ENCODE data around the gene MRTO4.
"Not testable (repeated sequence)": the region's sequence is repeated elsewhere in the genome, so short reads cannot be mapped to it uniquely, and the experiment has no call there.

Gene MRTO4

GRCh38 chr1:19229229-19229628 is 22.4 kb upstream of the MRTO4 start:
- no peak for DNase-seq

GRCh38 chr1:19229828-19230325 is 21.7 kb upstream of the MRTO4 start:
- no peak for DNase-seq

GRCh38 chr1:19231736-19232523 is 19.7 kb upstream of the MRTO4 start:
- DNase-seq: not testable (repeated sequence)

GRCh38 chr1:19232524-19232846 is 19.1 kb upstream of the MRTO4 start:
- DNase-seq: no peak

GRCh38 chr1:19234224-19234623 is 17.4 kb upstream of the MRTO4 start:
- DNase-seq: no peak

GRCh38 chr1:19239876-19240275 is 11.7 kb upstream of the MRTO4 start:
- DNase-seq: no peak

GRCh38 chr1:19240673-19241538 is 10.7 kb upstream of the MRTO4 start:
- DNase-seq: peak; percentile 11

- no peak for DNase-seq
These were observed 838 bp upstream of the MRTO4 start for GRCh38 chr1:19250629-19251304.

GRCh38 chr1:19254416-19254815 is 2.8 kb downstream of the MRTO4 start:
- DNase-seq: no peak

- no peak for DNase-seq
These were observed 3.7 kb downstream of the MRTO4 start for GRCh38 chr1:19255288-19255687.

GRCh38 chr1:19256301-19256700 is 4.7 kb downstream of the MRTO4 start:
- not testable (repeated sequence) for DNase-seq

- DNase-seq: no peak
These were observed 5.7 kb downstream of the MRTO4 start for GRCh38 chr1:19257178-19257914.

GRCh38 chr1:19258353-19258752 is 6.7 kb downstream of the MRTO4 start:
- DNase-seq: no peak

GRCh38 chr1:19260211-19261138 is 8.9 kb downstream of the MRTO4 start:
- no peak for DNase-seq

- no peak for DNase-seq
These were observed 10.4 kb downstream of the MRTO4 start for GRCh38 chr1:19262047-19262446.

GRCh38 chr1:19262744-19263143 is 11.1 kb downstream of the MRTO4 start:
- DNase-seq: no peak

- DNase-seq: no peak
These were observed 16.8 kb downstream of the MRTO4 start for GRCh38 chr1:19268445-19268844.

- not testable (repeated sequence) for DNase-seq
These were observed 18.1 kb downstream of the MRTO4 start for GRCh38 chr1:19269427-19270342.

- not testable (repeated sequence) for DNase-seq
These were observed 18.7 kb downstream of the MRTO4 start for GRCh38 chr1:19270343-19270730.

GRCh38 chr1:19272064-19272463 is 20.5 kb downstream of the MRTO4 start:
- DNase-seq: no peak

Measured in NCI-H1105 (cell line).